ENCODE data around the gene IPCEF1.
A peak's percentile ranks its signal among the peaks of the same experiment; 100 is the strongest.

The IPCEF1 gene

GRCh38 chr6:154161689-154162088 is 194.9 kb downstream of the IPCEF1 start:
- H3K36me3 ChIP-seq (ENCODE audit: control insufficient read depth, insufficient read depth, low read length), result no peaks in the 10 kb centered on the region; the same call in 1 of the 2 replicates
- peak; percentile 11 for DNase-seq (ENCODE audit: extremely low read depth, insufficient read length)
- no peak overlapping the region for H3K4me3 ChIP-seq (replicated peaks; ENCODE audit: low read depth, low read length)
- no peaks in the 10 kb centered on the region for H3K27me3 ChIP-seq (replicated peaks; ENCODE audit: control insufficient read depth, insufficient read depth, low read length)
- TF ChIP-seq CTCF (IDR thresholded peaks at IDR 0.05; ENCODE audit: insufficient read depth, low read length, poor library complexity, severe bottlenecking), result no peak

GRCh38 chr6:154159126-154159525 is 197.5 kb downstream of the IPCEF1 start:
- Histone ChIP-seq H3K36me3 (ENCODE audit: control insufficient read depth, insufficient read depth, low read length) (no peaks in the 10 kb centered on the region; the same call in 1 of the 2 replicates), H3K4me3 (replicated peaks; ENCODE audit: low read depth, low read length) (no peak overlapping the region), H3K27me3 (replicated peaks; ENCODE audit: control insufficient read depth, insufficient read depth, low read length) (no peaks in the 10 kb centered on the region)
- DNase-seq (ENCODE audit: extremely low read depth, insufficient read length), result no peak
- no peak for TF ChIP-seq CTCF (IDR thresholded peaks at IDR 0.05; ENCODE audit: insufficient read depth, low read length, poor library complexity, severe bottlenecking)

GRCh38 chr6:154157706-154158105 is 198.9 kb downstream of the IPCEF1 start:
- no peak overlapping the region for H3K4me3 ChIP-seq (replicated peaks; ENCODE audit: low read depth, low read length)
- no peaks in the 10 kb centered on the region for H3K36me3 ChIP-seq (ENCODE audit: control insufficient read depth, insufficient read depth, low read length)
- no peak for DNase-seq (ENCODE audit: extremely low read depth, insufficient read length)
- H3K27me3 ChIP-seq (replicated peaks; ENCODE audit: control insufficient read depth, insufficient read depth, low read length), result no peaks in the 10 kb centered on the region
- no peak for TF ChIP-seq CTCF (IDR thresholded peaks at IDR 0.05; ENCODE audit: insufficient read depth, low read length, poor library complexity, severe bottlenecking)

GRCh38 chr6:154157082-154157481 is 199.5 kb downstream of the IPCEF1 start:
- TF ChIP-seq CTCF (IDR thresholded peaks at IDR 0.05; ENCODE audit: insufficient read depth, low read length, poor library complexity, severe bottlenecking), result no peak
- no peak overlapping the region; the same call in 1 of the 2 replicates for H3K4me3 ChIP-seq (replicated peaks; ENCODE audit: low read depth, low read length)
- H3K36me3 ChIP-seq (ENCODE audit: control insufficient read depth, insufficient read depth, low read length), result no peaks in the 10 kb centered on the region
- no peak for DNase-seq (ENCODE audit: extremely low read depth, insufficient read length)
- H3K27me3 ChIP-seq (replicated peaks; ENCODE audit: control insufficient read depth, insufficient read depth, low read length), result no peaks in the 10 kb centered on the region

- peak; percentile 10 for DNase-seq (ENCODE audit: extremely low read depth, insufficient read length)
- TF ChIP-seq CTCF (IDR thresholded peaks at IDR 0.05; ENCODE audit: insufficient read depth, low read length, poor library complexity, severe bottlenecking), result peak; percentile 93
- H3K36me3 ChIP-seq (ENCODE audit: control insufficient read depth, insufficient read depth, low read length), result no peaks in the 10 kb centered on the region
- H3K27me3 ChIP-seq (replicated peaks; ENCODE audit: control insufficient read depth, insufficient read depth, low read length), result no peaks in the 10 kb centered on the region
- peak overlapping the region; percentile 11; the same call in 1 of the 2 replicates for H3K4me3 ChIP-seq (replicated peaks; ENCODE audit: low read depth, low read length)
These were observed 200.3 kb downstream of the IPCEF1 start for GRCh38 chr6:154156135-154156896.

Data from GM06990 (cell line).